SK-N-MC (cell line): ENCODE measurements around the gene SOCS6.

Source experiments
- EZH2 ChIP-seq: fragments of 200-600 bp; sonication (generic); IDR thresholded peaks from one replicate; pipeline ENCODE4 v1.6.1; 2017; ENCODE audit warnings: antibody characterized with exemption
- POLR2AphosphoS5 ChIP-seq: IDR thresholded peaks from 2 replicates; pipeline ENCODE4 v1.6.1; 2012; ENCODE audit warnings: mild to moderate bottlenecking, low read depth, low read length, borderline replicate concordance

GRCh38 chr18:70373042-70373519 lies 84.2 kb downstream of the SOCS6 start:
- TF ChIP-seq EZH2, result no peak
- no peak for TF ChIP-seq POLR2AphosphoS5
